Measurements from ENCODE around the gene TBC1D23. TPM values are rescaled to one million over a fixed set of nuclear protein-coding genes. Genes with fewer than 3 reads are reported as not detected.
"Not testable (repeated sequence)": the region's sequence is repeated elsewhere in the genome, so short reads cannot be mapped to it uniquely, and the experiment has no call there.

Gene TBC1D23
- total and polyA plus RNA-seq, 2 experiments from 2014 or later, result 22.4 to 34.4 TPM

DNA sequence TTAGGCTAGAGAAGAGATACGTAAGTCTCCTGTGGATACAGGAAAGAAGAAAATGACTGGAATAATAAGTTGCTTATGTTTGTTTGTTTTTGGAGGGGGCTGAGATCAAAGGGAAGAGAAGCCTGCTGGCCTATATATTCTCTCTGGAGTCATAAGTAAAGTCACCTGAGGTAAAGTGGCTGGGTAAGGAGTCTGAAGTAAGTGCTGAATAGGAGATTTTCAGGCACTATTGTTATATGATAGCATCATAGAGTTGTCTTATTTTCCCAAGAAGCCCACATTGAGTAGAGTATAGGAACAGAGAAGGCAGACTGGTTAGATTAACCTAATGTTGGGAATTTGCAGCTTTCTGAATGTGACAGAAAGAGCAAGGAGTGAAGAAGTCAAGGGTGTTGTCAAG lies 10.7 kb downstream of the TBC1D23 start (continued):
- TF ChIP-seq, protein P1, sequence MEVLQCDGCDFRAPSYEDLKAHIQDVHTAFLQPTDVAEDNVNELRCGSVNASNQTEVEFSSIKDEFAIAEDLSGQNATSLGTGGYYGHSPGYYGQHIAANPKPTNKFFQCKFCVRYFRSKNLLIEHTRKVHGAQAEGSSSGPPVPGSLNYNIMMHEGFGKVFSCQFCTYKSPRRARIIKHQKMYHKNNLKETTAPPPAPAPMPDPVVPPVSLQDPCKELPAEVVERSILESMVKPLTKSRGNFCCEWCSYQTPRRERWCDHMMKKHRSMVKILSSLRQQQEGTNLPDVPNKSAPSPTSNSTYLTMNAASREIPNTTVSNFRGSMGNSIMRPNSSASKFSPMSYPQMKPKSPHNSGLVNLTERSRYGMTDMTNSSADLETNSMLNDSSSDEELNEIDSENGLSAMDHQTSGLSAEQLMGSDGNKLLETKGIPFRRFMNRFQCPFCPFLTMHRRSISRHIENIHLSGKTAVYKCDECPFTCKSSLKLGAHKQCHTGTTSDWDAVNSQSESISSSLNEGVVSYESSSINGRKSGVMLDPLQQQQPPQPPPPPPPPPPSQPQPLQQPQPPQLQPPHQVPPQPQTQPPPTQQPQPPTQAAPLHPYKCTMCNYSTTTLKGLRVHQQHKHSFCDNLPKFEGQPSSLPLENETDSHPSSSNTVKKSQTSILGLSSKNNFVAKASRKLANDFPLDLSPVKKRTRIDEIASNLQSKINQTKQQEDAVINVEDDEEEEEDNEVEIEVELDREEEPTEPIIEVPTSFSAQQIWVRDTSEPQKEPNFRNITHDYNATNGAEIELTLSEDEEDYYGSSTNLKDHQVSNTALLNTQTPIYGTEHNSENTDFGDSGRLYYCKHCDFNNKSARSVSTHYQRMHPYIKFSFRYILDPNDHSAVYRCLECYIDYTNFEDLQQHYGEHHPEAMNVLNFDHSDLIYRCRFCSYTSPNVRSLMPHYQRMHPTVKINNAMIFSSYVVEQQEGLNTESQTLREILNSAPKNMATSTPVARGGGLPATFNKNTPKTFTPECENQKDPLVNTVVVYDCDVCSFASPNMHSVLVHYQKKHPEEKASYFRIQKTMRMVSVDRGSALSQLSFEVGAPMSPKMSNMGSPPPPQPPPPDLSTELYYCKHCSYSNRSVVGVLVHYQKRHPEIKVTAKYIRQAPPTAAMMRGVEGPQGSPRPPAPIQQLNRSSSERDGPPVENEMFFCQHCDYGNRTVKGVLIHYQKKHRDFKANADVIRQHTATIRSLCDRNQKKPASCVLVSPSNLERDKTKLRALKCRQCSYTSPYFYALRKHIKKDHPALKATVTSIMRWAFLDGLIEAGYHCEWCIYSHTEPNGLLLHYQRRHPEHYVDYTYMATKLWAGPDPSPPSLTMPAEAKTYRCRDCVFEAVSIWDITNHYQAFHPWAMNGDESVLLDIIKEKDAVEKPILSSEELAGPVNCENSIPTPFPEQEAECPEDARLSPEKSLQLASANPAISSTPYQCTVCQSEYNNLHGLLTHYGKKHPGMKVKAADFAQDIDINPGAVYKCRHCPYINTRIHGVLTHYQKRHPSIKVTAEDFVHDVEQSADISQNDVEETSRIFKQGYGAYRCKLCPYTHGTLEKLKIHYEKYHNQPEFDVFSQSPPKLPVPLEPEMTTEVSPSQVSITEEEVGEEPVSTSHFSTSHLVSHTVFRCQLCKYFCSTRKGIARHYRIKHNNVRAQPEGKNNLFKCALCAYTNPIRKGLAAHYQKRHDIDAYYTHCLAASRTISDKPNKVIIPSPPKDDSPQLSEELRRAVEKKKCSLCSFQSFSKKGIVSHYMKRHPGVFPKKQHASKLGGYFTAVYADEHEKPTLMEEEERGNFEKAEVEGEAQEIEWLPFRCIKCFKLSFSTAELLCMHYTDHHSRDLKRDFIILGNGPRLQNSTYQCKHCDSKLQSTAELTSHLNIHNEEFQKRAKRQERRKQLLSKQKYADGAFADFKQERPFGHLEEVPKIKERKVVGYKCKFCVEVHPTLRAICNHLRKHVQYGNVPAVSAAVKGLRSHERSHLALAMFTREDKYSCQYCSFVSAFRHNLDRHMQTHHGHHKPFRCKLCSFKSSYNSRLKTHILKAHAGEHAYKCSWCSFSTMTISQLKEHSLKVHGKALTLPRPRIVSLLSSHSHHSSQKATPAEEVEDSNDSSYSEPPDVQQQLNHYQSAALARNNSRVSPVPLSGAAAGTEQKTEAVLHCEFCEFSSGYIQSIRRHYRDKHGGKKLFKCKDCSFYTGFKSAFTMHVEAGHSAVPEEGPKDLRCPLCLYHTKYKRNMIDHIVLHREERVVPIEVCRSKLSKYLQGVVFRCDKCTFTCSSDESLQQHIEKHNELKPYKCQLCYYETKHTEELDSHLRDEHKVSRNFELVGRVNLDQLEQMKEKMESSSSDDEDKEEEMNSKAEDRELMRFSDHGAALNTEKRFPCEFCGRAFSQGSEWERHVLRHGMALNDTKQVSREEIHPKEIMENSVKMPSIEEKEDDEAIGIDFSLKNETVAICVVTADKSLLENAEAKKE (CRISPR knock-in tag; IDR thresholded peaks at IDR 0.05), result no peak
- TF ChIP-seq, protein P2, sequence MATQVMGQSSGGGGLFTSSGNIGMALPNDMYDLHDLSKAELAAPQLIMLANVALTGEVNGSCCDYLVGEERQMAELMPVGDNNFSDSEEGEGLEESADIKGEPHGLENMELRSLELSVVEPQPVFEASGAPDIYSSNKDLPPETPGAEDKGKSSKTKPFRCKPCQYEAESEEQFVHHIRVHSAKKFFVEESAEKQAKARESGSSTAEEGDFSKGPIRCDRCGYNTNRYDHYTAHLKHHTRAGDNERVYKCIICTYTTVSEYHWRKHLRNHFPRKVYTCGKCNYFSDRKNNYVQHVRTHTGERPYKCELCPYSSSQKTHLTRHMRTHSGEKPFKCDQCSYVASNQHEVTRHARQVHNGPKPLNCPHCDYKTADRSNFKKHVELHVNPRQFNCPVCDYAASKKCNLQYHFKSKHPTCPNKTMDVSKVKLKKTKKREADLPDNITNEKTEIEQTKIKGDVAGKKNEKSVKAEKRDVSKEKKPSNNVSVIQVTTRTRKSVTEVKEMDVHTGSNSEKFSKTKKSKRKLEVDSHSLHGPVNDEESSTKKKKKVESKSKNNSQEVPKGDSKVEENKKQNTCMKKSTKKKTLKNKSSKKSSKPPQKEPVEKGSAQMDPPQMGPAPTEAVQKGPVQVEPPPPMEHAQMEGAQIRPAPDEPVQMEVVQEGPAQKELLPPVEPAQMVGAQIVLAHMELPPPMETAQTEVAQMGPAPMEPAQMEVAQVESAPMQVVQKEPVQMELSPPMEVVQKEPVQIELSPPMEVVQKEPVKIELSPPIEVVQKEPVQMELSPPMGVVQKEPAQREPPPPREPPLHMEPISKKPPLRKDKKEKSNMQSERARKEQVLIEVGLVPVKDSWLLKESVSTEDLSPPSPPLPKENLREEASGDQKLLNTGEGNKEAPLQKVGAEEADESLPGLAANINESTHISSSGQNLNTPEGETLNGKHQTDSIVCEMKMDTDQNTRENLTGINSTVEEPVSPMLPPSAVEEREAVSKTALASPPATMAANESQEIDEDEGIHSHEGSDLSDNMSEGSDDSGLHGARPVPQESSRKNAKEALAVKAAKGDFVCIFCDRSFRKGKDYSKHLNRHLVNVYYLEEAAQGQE (IDR thresholded peaks at IDR 0.05; ENCODE audit: unreplicated experiment), result no peak
- TF ChIP-seq, protein P3, sequence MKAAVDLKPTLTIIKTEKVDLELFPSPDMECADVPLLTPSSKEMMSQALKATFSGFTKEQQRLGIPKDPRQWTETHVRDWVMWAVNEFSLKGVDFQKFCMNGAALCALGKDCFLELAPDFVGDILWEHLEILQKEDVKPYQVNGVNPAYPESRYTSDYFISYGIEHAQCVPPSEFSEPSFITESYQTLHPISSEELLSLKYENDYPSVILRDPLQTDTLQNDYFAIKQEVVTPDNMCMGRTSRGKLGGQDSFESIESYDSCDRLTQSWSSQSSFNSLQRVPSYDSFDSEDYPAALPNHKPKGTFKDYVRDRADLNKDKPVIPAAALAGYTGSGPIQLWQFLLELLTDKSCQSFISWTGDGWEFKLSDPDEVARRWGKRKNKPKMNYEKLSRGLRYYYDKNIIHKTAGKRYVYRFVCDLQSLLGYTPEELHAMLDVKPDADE (IDR thresholded peaks at IDR 0.05), result no peak
- TF ChIP-seq, protein P4, sequence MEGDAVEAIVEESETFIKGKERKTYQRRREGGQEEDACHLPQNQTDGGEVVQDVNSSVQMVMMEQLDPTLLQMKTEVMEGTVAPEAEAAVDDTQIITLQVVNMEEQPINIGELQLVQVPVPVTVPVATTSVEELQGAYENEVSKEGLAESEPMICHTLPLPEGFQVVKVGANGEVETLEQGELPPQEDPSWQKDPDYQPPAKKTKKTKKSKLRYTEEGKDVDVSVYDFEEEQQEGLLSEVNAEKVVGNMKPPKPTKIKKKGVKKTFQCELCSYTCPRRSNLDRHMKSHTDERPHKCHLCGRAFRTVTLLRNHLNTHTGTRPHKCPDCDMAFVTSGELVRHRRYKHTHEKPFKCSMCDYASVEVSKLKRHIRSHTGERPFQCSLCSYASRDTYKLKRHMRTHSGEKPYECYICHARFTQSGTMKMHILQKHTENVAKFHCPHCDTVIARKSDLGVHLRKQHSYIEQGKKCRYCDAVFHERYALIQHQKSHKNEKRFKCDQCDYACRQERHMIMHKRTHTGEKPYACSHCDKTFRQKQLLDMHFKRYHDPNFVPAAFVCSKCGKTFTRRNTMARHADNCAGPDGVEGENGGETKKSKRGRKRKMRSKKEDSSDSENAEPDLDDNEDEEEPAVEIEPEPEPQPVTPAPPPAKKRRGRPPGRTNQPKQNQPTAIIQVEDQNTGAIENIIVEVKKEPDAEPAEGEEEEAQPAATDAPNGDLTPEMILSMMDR (conservative IDR thresholded peaks at IDR 0.05; ENCODE audit: low read depth in 2 of 2), result no peak

DNA sequence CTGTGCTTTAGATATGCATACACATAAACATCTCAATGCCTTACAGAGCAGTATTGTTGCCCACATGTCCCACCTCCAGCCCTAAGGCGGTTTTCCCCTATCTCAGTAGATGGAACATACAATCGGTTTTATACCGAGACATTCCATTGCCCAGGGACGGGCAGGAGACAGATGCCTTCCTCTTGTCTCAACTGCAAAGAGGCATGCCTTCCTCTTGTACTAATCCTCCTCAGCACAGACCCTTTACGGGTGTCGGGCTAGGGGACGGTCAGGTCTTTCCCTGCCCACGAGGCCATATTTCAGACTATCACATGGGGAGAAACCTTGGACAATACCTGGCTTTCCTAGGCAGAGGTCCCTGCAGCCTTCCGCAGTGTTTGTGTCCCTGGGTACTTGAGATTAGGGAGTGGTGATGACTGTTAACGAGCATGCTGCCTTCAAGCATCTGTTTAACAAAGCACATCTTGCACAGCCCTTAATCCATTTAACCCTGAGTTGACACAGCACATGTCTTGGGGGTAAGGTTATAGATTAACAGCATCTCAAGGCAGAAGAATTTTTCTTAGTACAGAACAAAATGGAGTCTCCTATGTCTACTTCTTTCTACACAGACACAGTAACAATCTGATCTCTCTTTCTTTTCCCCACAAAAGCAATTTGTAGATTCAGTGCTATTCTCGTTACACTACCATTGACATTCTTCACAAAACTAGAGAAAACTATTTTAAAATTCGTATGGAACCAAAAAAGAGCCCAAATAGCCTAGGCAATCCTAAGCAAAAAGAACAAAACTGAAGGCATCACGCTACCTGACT lies 12.2 kb downstream of the TBC1D23 start:
- not testable (repeated sequence) for DNase-seq (ENCODE audit: low spot score); ATAC-seq; H3K27ac Mint-ChIP-seq; H3K4me2 ChIP-seq; H3K4me3 Mint-ChIP-seq; H3K27ac ChIP-seq (ENCODE audit: low read depth); H3K27me3 Mint-ChIP-seq (ENCODE audit: insufficient read depth, low read depth, poor library complexity); H3K4me1 ChIP-seq (ENCODE audit: insufficient read depth); H3K36me3 Mint-ChIP-seq (ENCODE audit: low read depth); H3K36me3 ChIP-seq (ENCODE audit: insufficient read depth); H3K4me3 ChIP-seq; H2AFZ ChIP-seq; H3K27me3 ChIP-seq (ENCODE audit: insufficient read depth); H4K20me1 ChIP-seq (replicated peaks; ENCODE audit: insufficient read depth); H3F3A ChIP-seq (replicated peaks; ENCODE audit: low read depth); H3K9me2 ChIP-seq (ENCODE audit: insufficient read depth); H3K9me3 Mint-ChIP-seq
- peaks cover 86% of the 10 kb centered on the region for H3K79me2 ChIP-seq (replicated peaks; ENCODE audit: insufficient read depth)
- peaks cover 14% of the 10 kb centered on the region for H3K4me1 Mint-ChIP-seq

All from GM23338 (cell line).